GM15510 (cell line): ENCODE results near the gene TMEM38A.
A peak's percentile ranks its signal among the peaks of the same experiment; 100 is the strongest.

ENCODE experiments used
- POLR2A ChIP-seq: IDR thresholded peaks from 3 replicates; pipeline ENCODE4 v1.6.1; 2011; ENCODE audit warnings: borderline replicate concordance; ENCODE audit not compliant: insufficient read length; ENCODE audit errors: extremely low read depth

Gene TMEM38A

DNA sequence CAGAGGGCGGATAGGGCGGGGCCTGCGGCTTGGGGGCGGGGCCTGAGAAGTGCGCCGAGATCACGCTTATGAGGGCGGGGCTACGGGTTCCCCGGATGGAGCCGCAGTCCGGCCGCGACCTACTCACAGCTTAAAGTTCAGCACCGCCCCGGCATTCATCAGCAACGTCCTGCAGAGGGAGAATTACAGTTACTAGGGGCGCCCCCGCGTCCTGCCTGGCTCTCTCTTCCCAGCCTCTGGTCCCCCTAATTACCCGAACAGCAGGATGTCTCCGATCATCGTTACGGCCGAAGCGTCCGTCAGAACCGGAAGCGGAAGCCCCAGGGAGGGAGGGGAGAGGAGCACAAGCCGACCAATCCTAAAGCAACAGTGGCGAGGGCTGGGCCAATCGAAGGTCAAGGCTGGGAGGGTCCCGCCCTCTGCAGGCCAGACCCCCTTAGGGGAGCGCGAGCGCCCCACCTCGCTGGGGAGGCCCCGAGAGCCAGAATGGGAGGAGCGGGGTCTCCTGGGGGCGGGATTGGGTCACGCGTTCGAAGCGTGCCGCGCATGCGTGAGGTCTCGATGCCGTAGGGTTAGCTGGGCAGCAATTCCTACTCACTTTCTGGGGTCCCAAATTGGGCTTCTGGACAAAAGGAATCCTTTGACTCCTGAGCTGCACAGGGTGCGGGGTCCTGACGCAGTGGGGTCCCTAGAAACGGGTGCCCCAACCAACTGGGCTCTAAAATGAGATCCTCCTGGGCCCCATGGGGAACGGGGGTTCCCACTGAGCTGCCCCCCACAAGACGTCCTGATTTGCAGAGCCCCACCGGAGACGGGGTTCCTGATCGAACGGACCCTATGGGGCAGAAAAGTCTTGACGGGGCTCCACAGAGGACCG, 869 bp upstream of the TMEM38A start, which contains the start of gene SMIM7:
SMIM7 (minus strand) TSS at position 313 of the 877 bp plus-strand sequence; CDS start at position 279, 34 bp downstream.
- TF ChIP-seq POLR2A, result peak; percentile 81

DNA sequence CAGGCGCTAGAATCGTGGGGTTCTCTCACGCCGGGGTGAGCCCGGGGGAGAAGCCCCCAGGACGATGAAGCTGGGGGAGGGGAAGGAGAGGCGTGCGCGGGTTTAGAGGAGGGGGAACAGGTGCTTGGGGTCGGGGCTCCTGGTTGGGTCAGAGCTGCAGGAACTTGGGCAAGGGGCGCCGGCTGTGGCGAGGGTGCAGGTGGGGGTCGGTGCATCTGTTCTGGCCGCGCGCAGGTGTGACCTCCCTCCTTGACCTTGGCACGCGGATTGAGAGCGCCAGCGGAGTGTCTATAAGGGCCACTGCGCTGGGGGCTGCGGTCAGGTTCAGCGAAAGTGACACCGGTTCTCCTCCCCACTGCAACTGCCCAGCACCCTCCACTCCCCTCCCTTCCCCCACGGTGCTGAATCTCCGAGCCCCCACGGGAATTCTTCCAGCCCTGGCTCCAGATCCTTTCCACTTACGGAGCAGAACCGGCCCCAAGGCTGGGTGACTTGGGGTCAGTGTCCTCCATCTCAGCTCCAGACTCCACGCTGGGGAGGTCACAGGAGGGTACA, 618 bp downstream of the TMEM38A start:
- peak; percentile 28 for TF ChIP-seq POLR2A

DNA sequence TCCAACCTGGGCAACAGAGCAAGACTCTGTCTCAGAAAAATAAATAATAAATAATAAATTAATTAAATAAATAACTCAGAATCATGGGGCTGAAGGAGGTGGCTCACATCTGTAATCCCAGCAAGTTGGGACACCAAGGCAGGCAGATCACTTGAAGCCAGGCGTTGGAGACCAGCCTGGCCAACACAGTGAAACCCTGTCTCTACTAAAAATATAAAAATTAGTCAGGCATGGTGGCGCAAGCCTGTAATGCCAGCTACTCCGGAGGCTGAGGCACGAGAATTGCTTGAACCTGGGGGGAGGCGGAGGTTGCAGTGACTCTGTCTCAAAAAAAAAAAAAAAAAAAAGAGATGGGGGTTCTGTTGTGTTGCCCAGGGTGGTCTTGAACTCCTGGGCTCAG, 7.2 kb downstream of the TMEM38A start:
- TF ChIP-seq POLR2A, result no peak

DNA sequence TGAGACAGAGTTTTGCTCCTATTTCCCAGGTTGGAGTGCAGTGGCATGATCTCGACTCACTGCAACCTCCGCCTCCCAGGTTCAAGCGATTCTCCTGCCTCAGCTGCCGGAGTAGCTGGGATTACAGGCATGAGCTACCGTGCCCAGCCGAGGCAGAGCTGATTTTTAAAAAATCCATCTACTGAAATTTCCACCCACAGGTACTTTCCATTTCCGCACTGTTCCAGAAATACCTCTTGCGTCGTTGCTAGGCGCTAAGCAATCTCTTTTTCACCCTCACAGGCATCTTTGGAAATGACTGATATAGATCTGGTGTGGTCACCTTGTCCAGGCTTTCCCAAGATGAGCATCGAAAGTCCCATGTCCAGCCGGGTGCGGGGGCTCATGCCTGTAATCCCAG, 9.4 kb downstream of the TMEM38A start:
- TF ChIP-seq POLR2A, result no peak

DNA sequence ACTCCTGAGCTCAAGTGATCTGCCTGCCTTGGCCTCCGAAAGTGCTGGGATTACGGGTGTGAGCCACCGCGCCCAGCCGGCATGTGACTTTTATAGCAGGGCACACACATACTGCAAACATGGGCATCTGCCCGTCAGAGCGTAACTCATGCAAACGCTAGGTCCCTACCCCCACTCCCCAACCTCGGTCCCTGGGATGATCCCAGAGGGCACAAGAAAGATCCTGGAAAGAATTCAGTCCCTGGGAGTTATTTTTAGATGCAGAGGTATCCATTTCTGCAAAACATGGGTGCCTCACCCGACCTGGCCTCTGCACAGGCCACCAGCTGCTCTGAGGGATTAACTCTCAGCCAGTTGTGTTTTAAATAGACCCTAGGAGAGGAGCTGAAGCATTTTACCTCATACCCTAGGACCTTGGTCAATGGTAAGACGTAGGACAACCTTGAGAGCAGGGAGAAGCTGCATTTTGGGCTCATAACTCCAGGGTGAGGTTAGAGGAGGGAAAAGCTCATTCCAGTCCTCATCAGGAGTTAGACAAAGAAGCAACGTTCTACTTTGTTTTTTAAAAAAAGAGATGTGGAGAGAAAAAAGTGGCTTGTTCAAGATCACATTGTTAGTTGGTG, 10.8 kb downstream of the TMEM38A start:
- TF ChIP-seq POLR2A, result no peak

DNA sequence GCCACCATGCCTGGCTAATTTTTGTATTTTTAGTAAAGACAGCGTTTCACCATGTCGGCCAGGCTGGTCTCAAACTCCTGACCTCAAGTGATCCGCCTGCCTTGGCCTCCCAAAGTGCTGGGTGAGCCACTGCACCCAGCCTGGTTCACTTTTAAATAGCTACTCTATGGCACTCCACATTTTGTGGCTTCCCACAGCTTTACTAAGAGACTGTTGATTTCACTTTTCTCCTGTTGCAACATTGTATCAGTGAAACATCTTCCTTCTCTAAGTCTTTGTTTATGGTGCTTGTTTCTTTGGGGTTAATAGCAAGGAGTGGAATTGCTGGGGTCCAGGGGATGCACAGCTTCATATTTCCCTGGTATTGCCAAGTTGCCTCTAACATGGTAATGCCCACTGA, 12.3 kb downstream of the TMEM38A start:
- no peak for TF ChIP-seq POLR2A

DNA sequence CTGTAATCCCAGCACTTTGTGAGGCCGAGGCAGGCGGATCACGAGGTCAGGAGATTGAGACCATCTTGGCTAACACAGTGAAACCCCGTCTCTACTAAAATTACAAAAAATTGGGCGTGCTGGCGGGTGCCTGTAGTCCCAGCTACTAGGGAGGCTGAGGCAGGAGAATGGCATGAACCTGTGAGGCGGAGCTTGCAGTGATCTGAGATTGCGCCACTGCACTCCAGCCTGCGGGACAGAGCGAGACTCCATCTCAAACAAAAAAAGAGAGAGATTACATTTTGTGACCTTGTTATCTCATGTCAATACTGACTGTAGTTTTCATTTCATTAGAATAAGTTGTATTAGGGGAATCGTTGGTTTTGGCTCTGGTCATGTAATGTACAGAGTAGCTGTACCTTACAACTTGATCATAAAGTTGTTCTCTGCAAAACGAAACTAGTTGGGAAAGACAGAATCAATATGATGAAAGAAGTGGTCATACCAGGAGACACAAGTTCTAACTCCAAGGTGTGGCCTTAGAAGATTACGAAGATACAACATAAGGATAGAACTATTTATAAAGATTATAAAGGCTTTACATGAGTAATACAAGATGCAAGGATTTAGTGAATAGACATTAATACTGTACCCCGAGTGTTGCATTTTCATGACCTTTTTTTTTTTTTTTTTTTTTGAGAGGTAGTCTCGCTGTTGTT, 15.3 kb downstream of the TMEM38A start:
- no peak for TF ChIP-seq POLR2A

DNA sequence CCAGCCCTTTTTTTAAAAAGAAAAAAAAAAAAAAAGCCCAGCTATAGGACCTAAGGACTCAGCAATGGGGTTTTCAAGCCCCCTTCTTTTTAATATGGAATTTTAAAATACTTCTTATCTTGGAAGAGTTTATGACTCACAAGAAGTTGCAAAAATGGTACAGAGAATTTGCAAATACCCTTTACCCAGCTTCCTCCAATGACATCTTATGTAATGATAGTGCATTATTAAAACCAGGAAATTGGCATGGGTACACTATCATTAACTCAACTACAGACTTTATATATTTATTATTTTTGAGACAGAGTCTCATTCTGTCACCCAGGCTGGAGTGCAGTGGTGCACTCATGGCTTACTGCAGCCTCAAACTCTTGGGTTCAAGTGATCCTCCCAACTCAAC, 16.1 kb downstream of the TMEM38A start:
- TF ChIP-seq POLR2A, result no peak

DNA sequence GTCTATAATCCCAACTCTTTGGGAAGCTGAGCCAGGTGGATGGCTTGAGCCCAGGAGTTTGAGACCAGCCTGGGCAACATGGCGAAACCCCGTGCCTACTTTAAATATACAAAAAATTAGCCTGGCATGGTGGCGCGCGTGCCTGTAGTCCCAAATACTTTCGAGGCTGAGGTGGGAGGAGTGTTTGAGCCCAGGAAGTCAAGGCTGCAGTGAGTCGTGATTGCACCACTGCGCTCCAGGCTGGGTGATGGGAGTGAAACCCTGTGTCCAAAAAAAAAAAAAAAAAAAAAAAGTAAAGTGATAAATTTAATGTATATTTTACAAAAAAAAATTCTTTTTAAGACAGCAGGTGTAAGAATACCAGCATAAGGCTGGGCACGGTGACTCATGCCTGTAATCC, 17.6 kb downstream of the TMEM38A start:
- TF ChIP-seq POLR2A, result no peak

DNA sequence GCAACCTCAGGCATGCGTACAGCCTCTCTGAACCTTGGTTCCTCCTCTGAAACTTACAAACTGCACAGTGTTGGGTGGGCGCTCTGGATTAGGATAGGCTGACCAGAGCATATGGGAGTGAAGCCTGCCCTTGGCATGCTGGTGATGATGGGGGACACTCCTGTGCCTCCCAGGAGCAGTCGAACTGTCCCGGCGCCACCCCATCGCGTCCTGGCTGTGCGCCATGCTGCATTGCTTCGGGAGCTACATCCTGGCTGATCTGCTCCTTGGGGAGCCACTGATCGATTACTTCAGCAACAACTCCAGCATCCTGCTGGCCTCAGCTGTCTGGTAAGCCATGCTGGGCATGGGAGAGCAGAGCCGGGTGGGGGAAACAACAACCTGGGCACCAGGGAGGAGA, 18.9 kb downstream of the TMEM38A start:
- TF ChIP-seq POLR2A, result no peak

DNA sequence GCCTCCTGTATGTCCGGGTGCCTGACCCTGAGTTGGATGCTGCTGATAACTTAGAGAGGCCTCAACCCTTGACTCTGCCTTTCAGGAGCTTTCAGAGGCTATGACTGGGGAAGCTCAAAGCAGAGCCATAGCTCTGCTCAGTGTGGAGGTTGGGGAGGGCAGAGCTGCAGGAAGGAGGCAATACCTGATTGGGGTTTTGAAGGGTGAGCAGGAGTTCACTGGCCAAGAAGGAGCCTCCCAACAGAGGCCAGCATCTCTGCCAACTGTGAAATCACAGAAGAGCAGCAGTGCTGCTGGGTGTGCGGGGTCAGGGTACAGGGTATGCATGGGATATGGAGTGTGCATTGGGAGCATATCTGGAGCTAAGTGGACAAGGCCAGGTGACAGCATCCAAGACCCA, 21.6 kb downstream of the TMEM38A start:
- TF ChIP-seq POLR2A, result no peak

DNA sequence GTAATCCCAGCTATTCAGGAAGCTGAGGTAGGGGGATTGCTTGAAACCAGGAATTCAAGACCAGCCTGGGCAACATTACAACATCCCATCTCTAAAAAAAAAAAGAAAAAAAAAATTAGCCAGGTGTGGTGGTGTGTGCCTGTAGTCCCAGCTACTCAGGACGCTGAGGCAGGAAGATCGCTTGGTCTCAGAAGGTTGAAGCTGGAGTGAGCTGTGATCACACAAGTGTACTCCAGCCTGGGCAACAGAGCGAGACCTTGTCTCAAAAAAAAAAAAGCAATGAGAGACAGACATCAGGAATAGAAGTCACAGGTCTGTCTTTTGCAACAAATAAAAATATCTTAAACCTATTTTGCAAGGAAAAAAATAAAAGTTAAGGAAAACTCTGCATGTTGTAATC, 23.3 kb downstream of the TMEM38A start:
- no peak for TF ChIP-seq POLR2A

DNA sequence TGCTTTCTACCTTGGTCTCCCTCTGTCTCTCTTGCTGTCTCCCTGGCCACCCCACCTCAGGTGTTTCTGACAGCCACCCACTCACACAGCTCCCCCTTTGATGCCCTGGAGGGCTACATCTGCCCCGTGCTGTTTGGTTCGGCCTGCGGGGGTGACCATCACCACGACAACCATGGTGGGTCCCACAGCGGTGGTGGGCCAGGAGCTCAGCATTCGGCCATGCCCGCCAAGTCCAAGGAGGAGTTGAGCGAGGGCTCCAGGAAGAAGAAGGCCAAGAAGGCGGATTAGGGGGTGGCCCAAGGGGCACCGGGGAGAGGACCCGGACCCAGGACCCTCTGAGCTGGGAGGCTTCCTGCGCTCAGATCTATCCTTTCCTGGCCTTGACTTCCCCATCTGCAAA, 27.1 kb downstream of the TMEM38A start:
- TF ChIP-seq POLR2A, result no peak

DNA sequence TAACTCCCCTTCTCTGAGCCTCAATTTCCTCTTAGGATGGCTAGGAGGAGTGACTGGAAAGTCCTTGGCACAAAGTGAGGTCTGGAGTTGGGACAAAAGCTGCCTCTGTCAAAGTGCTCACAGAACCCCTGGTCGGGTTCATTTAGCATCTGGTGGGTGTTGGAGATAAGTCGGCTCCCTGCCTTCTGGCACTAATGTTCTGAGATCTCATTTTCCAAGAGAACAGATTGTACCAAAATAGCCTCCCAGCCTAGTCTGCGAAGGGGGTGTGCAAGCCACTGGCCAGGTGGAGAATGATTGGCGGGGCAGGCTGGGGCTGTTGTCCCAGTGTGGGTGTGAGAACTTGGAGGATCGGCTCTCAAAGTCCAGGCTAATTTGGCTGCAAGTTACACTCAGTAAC, 38.0 kb downstream of the TMEM38A start:
- no peak for TF ChIP-seq POLR2A

DNA sequence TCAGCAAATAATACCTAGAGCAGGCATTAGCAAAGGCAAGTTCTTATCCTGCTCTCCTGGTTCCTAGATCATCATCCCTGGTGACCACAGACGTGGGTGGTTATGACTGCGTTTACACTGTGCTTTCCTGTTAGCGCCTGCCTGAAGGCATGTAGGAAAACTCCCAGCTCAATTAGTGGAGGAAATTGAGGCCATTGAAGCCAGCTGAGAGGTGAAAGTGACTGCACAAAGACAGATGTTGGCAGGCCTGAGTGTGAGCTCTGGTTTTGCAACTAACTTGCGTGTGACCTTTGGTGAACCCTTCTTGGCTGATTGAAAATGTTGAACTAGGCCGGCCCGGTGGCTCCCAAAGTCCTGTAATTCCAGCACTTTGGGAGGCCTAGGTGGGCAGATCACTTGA, 41.2 kb downstream of the TMEM38A start:
- no peak for TF ChIP-seq POLR2A
